Measurements from ENCODE around the gene IGF2BP2. TPM values are rescaled to one million over a fixed set of nuclear protein-coding genes. Genes with fewer than 3 reads are reported as not detected.
A peak's percentile ranks its signal among the peaks of the same experiment; 100 is the strongest.
"Not testable (repeated sequence)": the region's sequence is repeated elsewhere in the genome, so short reads cannot be mapped to it uniquely, and the experiment has no call there.

The IGF2BP2 gene
- polyA plus RNA-seq, 3 donors: 102 to 117 (median 105) TPM

DNA sequence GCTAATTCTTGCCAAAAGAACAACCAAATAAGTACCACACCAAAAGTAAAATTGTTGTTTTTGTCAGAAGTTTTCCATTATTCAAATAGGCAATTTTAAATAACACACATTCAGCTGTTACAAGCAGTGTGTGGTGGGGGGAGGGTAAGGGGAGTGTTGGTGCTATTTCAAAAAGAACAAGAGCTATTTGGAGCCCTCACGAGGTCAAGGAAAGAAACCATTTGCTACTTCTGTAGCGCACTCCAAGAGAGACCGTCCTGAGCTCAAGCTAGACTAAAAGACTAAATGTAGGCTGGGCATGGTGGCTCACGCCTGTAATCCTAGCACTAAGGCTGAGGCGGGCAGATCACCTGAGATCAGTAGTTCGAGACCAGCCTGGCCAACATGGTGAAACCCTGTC, 21.2 kb upstream of the IGF2BP2 start:
- no peak for DNase-seq (ENCODE audit: extremely low read depth in 1 of 11, low read depth in 9 of 11, low spot score in 4 of 11)

GRCh38 chr3:185844051-185844450, 19.2 kb upstream of the IGF2BP2 start:
- no peak for DNase-seq (ENCODE audit: extremely low read depth in 1 of 11, low read depth in 9 of 11, low spot score in 4 of 11)

GRCh38 chr3:185843635-185844034, 18.8 kb upstream of the IGF2BP2 start:
- DNase-seq (ENCODE audit: extremely low read depth in 1 of 11, low read depth in 9 of 11, low spot score in 4 of 11): no peak

DNA sequence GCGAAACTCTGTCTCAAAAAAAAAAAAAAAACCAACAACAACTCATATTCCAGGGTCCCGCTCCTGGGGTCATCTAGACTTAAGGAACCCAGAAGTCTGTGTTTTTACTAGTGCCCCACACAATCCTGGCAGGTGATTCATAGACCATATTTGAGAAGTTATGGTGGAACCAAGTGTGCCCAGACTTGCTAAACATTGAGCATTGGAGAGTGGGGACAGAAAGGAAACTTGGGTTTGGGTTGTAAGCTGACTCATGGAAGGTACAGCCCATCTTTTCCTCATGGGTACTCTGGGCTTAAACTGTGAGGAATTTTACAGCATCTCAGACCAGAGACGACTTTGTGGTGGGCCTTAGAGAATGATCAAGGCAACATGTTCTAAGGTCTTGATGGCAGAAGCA, 18.3 kb upstream of the IGF2BP2 start:
- DNase-seq (ENCODE audit: extremely low read depth in 1 of 11, low read depth in 9 of 11, low spot score in 4 of 11): no peak

DNA sequence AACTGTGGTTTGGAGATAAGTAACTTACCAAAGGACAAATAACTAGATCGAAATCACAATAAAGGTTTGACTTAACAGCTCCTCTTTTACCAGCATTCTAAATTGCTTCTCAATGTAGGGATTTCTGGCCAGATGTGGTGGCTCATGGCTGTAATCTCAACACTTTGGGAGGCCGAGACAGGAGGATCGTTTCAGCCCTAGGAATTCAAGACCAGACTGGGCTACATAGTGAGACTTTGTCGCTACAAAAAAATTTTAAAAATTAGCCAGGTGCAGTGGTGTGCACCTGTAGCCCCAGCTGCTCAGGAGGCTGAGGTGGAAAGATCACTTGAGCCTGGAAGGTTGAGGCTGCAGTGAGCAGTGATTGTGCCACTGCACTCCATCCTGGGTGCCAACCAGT, 17.4 kb upstream of the IGF2BP2 start:
- DNase-seq (ENCODE audit: extremely low read depth in 1 of 11, low read depth in 9 of 11, low spot score in 4 of 11): no peak

DNA sequence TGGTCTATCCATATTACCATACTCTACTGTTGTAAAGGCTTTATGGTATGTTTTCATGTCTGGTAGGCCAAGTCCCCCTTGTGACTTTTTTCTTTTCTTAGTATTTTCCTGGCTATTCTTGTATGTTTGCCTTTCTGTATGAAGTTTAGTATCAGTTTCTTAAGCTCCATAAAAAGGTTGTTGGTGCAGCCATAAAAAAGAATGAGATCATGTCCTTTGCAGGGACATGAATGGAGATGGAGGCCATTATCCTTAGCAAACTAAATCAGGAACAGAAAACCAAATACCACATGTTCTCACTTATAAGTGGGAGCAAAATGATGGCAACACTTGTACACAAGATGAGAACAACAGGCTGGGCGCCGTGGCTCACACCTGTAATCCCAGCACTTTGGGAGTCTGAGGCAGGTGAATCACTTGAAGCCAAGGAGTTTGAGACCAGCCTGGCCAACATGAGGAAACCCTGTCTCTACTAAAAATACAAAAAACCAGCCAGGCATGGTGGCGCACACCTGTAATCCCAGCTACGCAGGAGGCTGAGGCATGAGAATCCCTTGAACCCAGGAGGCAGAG, 13.7 kb upstream of the IGF2BP2 start:
- DNase-seq (ENCODE audit: extremely low read depth in 1 of 11, low read depth in 9 of 11, low spot score in 4 of 11): not testable (repeated sequence)

GRCh38 chr3:185837414-185837813, 12.6 kb upstream of the IGF2BP2 start:
- DNase-seq (ENCODE audit: extremely low read depth in 1 of 11, low read depth in 9 of 11, low spot score in 4 of 11): no peak

- DNase-seq (ENCODE audit: extremely low read depth in 1 of 11, low read depth in 9 of 11, low spot score in 4 of 11): no peak
Measured at GRCh38 chr3:185831990-185832389, 7.1 kb upstream of the IGF2BP2 start.

GRCh38 chr3:185831195-185831594, 6.4 kb upstream of the IGF2BP2 start:
- DNase-seq (ENCODE audit: extremely low read depth in 1 of 11, low read depth in 9 of 11, low spot score in 4 of 11): no peak

DNA sequence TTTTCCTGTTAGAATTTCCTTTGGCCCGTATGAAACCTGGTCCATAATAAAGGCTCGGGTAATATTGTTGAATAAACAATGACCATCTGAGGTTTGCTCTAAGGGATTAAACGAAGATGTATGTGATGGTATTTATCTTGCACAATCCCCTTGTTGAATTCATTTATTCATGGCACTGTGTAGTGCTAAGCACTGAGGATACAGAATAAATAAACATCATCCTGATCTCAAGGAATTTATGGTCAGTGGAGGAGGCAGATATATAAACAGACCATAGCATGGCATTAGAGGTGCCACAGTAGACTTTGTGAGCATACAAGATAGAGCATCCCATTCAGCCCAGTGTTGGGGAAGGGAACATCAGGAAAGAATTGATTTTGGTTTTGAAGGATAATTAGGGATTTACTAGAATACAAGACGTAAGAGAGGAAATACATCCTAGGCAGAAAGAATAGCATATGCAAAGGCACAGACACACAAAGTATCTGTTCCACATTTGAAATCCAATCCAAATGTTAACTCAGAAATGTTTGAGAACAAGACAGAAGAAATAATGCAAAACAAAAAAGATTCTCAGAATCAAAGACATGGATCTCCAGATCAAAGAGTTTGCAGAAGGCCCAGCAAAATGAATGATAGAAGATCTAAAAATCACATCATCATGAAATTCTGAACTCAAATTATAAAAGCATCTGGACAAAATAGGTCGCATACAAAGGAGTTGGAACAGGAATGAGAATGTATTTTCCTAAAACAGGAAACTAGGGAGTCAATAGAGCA, 5.4 kb upstream of the IGF2BP2 start:
- DNase-seq (ENCODE audit: extremely low read depth in 1 of 11, low read depth in 9 of 11, low spot score in 4 of 11): no peak

- DNase-seq (ENCODE audit: extremely low read depth in 1 of 11, low read depth in 9 of 11, low spot score in 4 of 11): no peak
Measured at GRCh38 chr3:185828755-185829154, 3.9 kb upstream of the IGF2BP2 start.

DNA sequence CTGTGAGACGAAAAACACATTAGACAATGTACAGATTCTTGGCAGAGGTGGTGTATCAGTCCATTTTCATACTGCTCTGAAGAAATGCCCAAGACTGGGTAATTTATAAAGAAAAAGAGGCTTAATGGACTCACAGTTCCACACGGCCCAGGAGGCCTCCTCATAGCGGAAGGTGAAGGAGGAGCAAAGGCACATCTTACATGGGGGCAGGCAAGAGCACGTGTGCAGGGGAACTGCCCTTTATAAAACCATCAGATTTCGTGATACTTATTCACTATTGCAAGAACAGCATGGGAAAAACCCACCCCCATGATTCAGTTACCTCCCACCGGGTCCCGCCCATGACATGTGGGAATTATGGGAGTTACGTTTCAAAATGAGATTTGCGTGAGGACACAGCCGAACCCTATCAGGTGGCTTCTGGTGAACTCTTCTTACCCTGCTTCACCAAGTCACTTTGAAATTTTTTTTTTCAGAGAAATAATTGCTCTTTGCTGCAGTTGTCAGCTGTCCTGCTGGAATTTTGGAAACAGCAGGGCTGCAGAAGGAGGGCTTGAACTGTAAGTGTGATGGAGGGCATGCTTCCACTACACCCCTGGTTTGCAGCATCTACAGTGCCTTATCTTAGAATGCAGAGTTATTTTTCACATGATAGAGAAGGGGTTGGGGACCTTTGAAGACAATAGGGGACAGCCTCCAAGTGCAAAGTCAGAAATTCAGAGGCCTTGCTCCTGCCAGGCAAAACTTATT, 2.9 kb upstream of the IGF2BP2 start:
- no peak for DNase-seq (ENCODE audit: extremely low read depth in 1 of 11, low read depth in 9 of 11, low spot score in 4 of 11)

DNA sequence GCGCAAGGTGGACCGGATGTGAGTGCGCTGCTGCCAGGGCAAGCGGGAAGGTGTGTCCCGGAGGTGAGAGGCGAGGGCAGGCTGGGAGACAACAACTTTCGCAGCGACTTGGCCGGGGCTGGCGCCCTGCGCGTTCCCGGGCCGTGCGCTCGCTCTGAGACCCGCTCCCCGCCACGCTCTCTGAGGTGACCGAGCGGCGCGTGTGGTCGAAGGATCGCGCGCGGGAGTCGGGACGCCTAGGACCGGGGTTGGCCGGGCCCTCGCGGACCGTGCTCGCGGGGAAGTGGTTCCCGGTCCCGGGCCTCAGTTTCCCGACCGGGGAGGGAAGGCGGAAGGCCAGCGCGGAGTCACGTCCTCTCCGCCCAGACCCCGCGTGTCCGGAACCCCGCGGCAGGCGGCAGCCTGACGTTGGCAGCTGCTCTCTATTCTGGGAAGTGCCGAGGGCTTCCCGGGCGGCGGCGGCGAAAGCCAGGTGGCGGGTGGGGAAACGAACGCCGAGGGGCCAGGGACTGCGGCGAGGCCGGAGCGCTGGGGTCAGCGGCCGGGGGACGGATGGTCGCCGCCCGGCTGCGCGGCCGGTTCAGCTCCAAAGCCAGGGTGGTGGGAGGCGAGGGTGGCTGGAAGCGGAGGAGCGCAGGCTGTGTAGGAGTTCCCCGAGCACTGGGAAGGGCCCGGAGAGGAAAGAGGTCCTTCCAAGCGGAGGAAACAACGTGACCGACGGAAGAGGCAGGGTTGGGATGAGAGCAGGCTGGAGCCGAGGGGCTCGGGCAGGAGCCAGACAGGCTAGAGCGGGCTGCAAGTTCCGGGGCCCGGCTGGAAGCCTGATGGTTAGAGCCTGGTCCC, 1.0 kb upstream of the IGF2BP2 start:
- peak in 8 of 11 donors; percentile 25 to 51 (median 48) for DNase-seq (ENCODE audit: extremely low read depth in 1 of 11, low read depth in 9 of 11, low spot score in 4 of 11)

GRCh38 chr3:185824051-185825005, 514 bp downstream of the IGF2BP2 start:
- peak in 7 of 11 donors; percentile 19 to 35 (median 28) for DNase-seq (ENCODE audit: extremely low read depth in 1 of 11, low read depth in 9 of 11, low spot score in 4 of 11)

- peak in 8 of 11 donors; percentile 39 to 67 (median 56) for DNase-seq (ENCODE audit: extremely low read depth in 1 of 11, low read depth in 9 of 11, low spot score in 4 of 11)
Measured at GRCh38 chr3:185823078-185824044, 1.5 kb downstream of the IGF2BP2 start.

- DNase-seq (ENCODE audit: extremely low read depth in 1 of 11, low read depth in 9 of 11, low spot score in 4 of 11): peak in 2 of 11 donors; percentile 24 to 25
Measured at GRCh38 chr3:185822221-185823000, 2.4 kb downstream of the IGF2BP2 start.
